GM12892 (cell line): Measurements from ENCODE around the gene MICAL3.

Experiments used
- POLR2A ChIP-seq: IDR thresholded peaks from 2 replicates; pipeline ENCODE4 v1.6.1; 2011; ENCODE audit warnings: low read depth, low read length, control low read depth
- POLR2AphosphoS5 ChIP-seq: IDR thresholded peaks from 2 replicates; pipeline ENCODE4 v1.6.1; 2011; ENCODE audit warnings: low read depth, low read length, control low read depth

DNA sequence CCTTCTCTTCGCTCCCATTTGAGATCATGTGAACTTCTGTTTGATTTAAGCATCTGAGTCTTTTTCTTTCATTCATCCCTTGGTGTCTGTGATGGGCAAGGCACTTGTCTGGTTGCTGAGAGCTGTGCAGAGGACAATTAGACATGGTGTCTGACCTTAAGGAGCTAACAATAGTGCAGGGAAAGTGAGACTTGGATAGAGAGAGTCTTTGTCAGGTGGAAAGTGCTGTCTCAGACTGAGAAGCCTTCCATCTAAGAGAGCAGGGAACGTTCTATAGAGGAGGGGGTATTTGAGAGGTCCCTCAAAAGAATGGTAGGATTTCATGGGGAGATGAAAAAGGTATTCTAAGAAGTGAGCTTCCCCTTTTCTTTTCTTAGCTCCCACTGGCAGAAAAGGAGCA, 14.1 kb downstream of the MICAL3 start:
- TF ChIP-seq POLR2AphosphoS5 (no peak), POLR2A (no peak)
